Fibroblast of the aortic adventitia (primary cell): ENCODE data around the gene GRIK3. TPM values are rescaled to one million over a fixed set of nuclear protein-coding genes. Genes with fewer than 3 reads are reported as not detected.

ENCODE experiments used
- DNase-seq: peaks from one replicate; pipeline ENCODE4 v3.0.0-alpha.2; 2010; ENCODE audit warnings: low read depth
- H3K4me3 ChIP-seq: 2 replicates; pipeline ENCODE4 v1.5.1; 2011; ENCODE audit warnings: low read depth, mild to moderate bottlenecking, control low read depth, low read length, moderate library complexity
- total RNA-seq: library from RNA; depleted of rRNA; stranded (reverse); fragments of >200 nt; gene quantifications from 2 replicates; pipeline ENCODE4 v1.2.3, GENCODE V29; 2012; ENCODE audit warnings: low replicate concordance
- TF ChIP-seq, protein P1 (sequence below): IDR thresholded peaks from 2 replicates; pipeline ENCODE4 v1.5.1; 2011; ENCODE audit warnings: mild to moderate bottlenecking, low read length, control low read depth, inconsistent platforms; ENCODE audit not compliant: insufficient read depth

GRIK3 gene
- total RNA-seq, 1 donor, result not detected

DNA sequence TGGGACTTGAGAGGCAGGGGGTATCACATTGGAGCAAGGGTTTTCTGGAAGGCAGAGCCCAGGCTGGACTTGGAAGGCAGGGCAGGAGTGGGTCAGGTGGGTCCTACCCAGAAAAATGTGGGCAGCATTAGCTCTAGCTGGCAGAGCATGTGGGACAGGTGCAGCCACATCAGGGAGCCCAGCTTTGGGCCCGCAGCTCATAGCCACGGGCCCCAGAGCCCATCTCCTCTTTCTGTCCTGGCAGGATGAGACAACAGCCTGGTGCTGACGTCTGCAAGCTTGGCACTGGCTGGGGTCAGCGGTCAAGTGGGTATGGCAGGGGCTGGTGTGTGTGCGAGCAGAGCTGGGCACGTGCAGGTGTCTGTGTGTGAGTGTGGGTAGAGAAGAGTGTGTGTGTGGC lies 154.7 kb downstream of the GRIK3 start:
- no peak for DNase-seq

DNA sequence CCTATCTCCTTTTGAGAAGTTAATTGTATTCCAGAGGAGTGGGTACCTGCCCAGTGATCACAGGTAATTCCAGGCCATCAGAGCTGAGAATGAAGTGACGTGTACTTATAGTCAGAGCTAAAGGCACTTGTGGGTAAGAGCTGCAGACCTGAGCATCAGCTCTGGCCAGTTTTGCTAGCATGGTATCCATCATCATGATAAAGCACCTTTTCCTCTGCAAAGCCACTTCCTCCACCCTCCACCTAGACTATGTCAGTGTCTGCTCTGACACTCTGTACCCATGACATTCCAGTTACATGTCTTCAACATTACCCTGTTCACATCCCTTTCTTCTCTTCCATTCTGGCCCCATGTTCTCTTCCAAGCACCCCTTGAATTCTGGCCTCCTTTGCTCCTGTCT lies 157.3 kb downstream of the GRIK3 start:
- H3K4me3 ChIP-seq, result no peak overlapping the region
- DNase-seq, result no peak
- TF ChIP-seq, protein P1, sequence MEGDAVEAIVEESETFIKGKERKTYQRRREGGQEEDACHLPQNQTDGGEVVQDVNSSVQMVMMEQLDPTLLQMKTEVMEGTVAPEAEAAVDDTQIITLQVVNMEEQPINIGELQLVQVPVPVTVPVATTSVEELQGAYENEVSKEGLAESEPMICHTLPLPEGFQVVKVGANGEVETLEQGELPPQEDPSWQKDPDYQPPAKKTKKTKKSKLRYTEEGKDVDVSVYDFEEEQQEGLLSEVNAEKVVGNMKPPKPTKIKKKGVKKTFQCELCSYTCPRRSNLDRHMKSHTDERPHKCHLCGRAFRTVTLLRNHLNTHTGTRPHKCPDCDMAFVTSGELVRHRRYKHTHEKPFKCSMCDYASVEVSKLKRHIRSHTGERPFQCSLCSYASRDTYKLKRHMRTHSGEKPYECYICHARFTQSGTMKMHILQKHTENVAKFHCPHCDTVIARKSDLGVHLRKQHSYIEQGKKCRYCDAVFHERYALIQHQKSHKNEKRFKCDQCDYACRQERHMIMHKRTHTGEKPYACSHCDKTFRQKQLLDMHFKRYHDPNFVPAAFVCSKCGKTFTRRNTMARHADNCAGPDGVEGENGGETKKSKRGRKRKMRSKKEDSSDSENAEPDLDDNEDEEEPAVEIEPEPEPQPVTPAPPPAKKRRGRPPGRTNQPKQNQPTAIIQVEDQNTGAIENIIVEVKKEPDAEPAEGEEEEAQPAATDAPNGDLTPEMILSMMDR, result no peak

More for the DNA sequence above, 154.7 kb downstream of the GRIK3 start:
- TF ChIP-seq, protein P1, result no peak
- no peak overlapping the region for H3K4me3 ChIP-seq

DNA sequence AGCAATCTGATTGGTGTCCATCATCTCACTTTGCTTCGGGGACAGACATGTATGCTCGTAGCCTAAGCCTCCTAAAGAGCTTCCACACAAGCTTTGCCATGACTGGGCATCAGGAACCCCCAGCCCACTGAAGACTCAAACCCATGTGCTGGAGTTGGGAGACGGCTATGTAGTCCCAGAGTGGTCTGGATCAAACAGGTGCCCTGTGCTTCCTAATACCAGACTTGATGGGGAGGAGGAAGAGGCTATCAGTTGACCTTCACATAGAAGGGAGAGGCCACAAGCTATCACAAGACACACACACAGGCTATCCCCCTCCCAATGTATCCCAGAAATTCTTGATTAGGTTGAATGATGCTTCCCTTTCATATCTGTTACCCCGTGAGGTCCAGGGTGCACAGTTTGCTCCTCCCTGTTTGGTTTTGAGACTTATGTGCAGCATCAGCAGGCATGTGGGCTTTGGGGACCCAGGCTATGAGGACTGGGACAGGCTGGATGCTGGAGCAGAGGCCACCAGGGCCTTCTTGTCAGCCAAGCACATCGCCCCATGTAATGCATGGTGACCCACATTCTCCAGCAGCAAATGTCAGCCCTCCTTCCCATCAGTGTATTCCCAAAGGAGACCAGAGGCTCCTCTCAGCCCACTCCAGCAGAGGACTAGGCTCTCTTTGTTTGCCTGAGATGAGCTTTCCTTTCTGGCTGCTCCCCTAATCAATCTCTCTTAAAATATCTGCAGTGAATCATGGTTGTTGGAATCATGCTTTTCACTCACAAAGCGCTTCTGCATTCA lies 159.8 kb downstream of the GRIK3 start:
- DNase-seq, result no peak
- no peak overlapping the region for H3K4me3 ChIP-seq
- TF ChIP-seq, protein P1, result no peak

- no peak overlapping the region for H3K4me3 ChIP-seq
- DNase-seq, result no peak
- TF ChIP-seq, protein P1, result no peak
These were observed 161.5 kb downstream of the GRIK3 start for GRCh38 chr1:36872858-36873257.

DNA sequence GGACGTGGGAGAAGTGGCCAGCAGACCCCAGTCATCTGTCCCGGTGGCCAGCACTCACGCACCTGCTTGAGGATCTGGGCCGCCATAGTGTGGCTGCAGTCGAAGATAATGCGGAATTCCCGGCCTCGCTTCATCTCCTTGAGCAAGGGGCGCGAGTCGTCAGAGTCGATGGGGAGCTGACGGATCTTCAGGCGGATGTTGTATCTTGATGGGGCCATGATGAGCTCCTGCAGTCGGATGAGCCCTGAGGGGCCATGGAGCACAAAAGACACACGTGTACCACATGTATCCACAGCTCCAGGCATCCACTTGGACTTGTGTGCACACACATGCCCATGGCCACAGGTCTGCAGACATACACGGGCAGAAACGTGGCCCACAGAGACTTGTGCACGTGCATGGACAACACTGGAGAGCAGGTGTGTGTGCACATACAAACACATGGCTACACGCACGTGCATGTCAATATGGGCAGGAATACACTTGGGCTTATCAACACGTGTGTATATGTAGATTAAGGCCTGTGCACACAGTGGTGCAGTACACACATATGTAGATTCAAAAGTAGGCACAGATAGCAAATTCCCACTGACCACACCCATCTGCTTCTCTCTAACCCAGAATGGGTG lies 162.1 kb downstream of the GRIK3 start:
- H3K4me3 ChIP-seq, result no peak overlapping the region
- TF ChIP-seq, protein P1, result no peak
- no peak for DNase-seq

DNA sequence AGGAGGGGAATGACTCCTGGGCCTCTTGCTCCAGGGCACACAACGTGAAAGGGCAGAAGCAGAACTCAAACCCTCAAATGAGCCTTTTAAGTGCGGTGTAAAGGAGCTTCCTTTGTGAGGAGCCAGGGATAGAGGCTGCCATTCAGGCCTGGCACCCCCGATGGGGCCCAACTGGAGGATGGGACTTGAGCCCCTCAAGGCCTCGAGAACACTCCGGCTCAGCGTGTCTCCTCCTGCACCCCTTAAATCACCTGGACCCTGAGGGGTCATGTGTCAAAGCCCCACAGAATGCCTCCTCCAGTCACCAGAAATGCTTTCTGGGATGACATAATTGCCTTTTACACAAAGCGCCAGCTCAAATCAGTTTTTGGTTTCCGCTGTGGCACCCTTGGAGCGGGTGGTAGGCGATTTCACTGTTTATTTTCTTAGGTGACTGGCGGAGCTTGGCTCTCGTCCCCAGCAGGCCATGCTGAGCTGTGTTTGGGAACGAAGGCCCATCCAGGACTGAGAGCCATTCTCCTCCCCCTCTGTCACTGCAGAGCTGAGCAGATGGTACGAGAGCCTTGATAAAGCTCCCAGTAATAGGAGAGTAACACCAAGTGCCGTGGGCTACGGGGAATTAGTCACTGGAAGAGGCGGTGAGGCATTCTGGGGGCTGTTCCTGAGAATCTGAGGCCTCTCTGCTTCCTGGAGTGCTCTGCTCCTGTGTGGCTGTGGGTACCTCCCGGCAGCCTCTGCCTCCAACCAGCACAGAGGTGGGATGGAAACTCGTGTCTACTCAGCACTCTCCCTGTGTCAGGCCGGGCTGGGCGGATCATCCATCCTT lies 163.0 kb downstream of the GRIK3 start:
- TF ChIP-seq, protein P1, result no peak
- H3K4me3 ChIP-seq, result no peak overlapping the region
- DNase-seq, result no peak
